HepG2 (cell line): ENCODE measurements around the gene DCUN1D2. TPM values are rescaled to one million over a fixed set of nuclear protein-coding genes. Genes with fewer than 3 reads are reported as not detected.
A peak's percentile ranks its signal among the peaks of the same experiment; 100 is the strongest.

Experiments used
- ATAC-seq: fragments of 200-7000 bp; cut with Tn5 transposase; 3 replicates; pipeline ENCODE4 v1.9.1; 2020; ENCODE audit warnings: mild to moderate bottlenecking, moderate library complexity
- BruUV-seq: library from RNA; stranded (reverse); fragments of 400-500 nt; replicated peaks from 2 replicates; lab custom pipeline; 2021; lab: Mats Ljungman, UMichigan
- CTCF ChIA-PET: fragments of 300-600 bp; formaldehyde crosslinking; extraction: SDS; loops from one replicate; lab custom pipeline; 2021; ENCODE audit warnings: low total read pairs, inconsistent platforms, low intra/inter-chr PET ratio; lab: Yijun Ruan, JAX
- POLR2A ChIA-PET: fragments of 350-600 bp; sonication (Branson Sonifier 250); formaldehyde crosslinking; loops from one replicate; lab custom pipeline; 2020; ENCODE audit warnings: antibody characterized with exemption, inconsistent platforms; lab: Yijun Ruan, JAX
- DNase-seq: peaks from one replicate; pipeline ENCODE4 v3.0.0-alpha.2; 2015; ENCODE audit warnings: low spot score
- FAIRE-seq: peaks from 3 replicates; lab custom pipeline; 2011; peaks lifted over from hg19 to GRCh38; lab: Jason Lieb, UNC
- H2AFZ ChIP-seq: one replicate; pipeline ENCODE4 v1.6.1; 2011; ENCODE audit warnings: low read length, inconsistent platforms
- H3K27ac ChIP-seq: fragments of 300-600 bp; 3 replicates; pipeline ENCODE4 v1.8.0; 2011; ENCODE audit warnings: mixed run types, mild to moderate bottlenecking, mixed read lengths, low read length, inconsistent platforms; ENCODE audit not compliant: insufficient read depth; ENCODE audit errors: extremely low read length
- H3K27me3 ChIP-seq, 2 experiments: fragments of 200-600 bp in 1 of 2; 2 replicates in 1 of 2; 3 replicates in 1 of 2; pipeline versions ENCODE4 v1.6.0 to v1.8.0; 2011; ENCODE audit warnings: low read length in 2 of 2, mild to moderate bottlenecking in 2 of 2, moderate library complexity in 2 of 2, inconsistent platforms in 1 of 2; ENCODE audit not compliant: insufficient read depth in 2 of 2, control insufficient read depth in 1 of 2
- H3K36me3 ChIP-seq, 2 experiments: fragments of 200-600 bp in 1 of 2; replicated peaks in 1 of 2; 2 replicates in 1 of 2; 3 replicates in 1 of 2; pipeline versions ENCODE4 v1.5.1 to v1.8.0; 2011; ENCODE audit warnings: low read length in 2 of 2, inconsistent platforms in 1 of 2; ENCODE audit not compliant: insufficient read depth in 2 of 2, control insufficient read depth in 1 of 2
- H3K4me1 ChIP-seq: 2 replicates; pipeline ENCODE4 v1.5.1; 2012; ENCODE audit warnings: low read length, inconsistent platforms; ENCODE audit not compliant: insufficient read depth
- H3K4me2 ChIP-seq: 2 replicates; pipeline ENCODE4 v1.6.0; 2011; ENCODE audit warnings: low read depth, low read length, inconsistent platforms
- H3K4me3 ChIP-seq, 3 experiments: fragments of 200-600 bp in 1 of 3; sonication (generic), shearing (Covaris generic) in 1 of 3; replicated peaks in 1 of 3; 2 replicates each; pipeline ENCODE4 v1.5.1; 2011 to 2016; ENCODE audit warnings: low read length in 3 of 3, inconsistent platforms in 2 of 3, low read depth in 2 of 3, mild to moderate bottlenecking in 2 of 3, control low read depth in 1 of 3, mixed read lengths in 1 of 3; ENCODE audit not compliant: insufficient read depth in 1 of 3
- H3K79me2 ChIP-seq: one replicate; pipeline ENCODE4 v1.6.1; 2011; ENCODE audit warnings: low read length, inconsistent platforms; ENCODE audit not compliant: insufficient read depth
- H3K9ac ChIP-seq: 2 replicates; pipeline ENCODE4 v1.6.0; 2011; ENCODE audit warnings: mild to moderate bottlenecking, low read depth, low read length, inconsistent platforms; ENCODE audit not compliant: insufficient read depth
- H3K9me3 ChIP-seq: 2 replicates; pipeline ENCODE4 v1.5.1; 2012; ENCODE audit warnings: mild to moderate bottlenecking, low read length
- H4K20me1 ChIP-seq: 2 replicates; pipeline ENCODE4 v1.6.0; 2011; ENCODE audit warnings: inconsistent platforms, mild to moderate bottlenecking, low read length, moderate library complexity; ENCODE audit not compliant: insufficient read depth
- HDAC6 ChIP-seq: fragments of 200-600 bp; sonication (generic); IDR thresholded peaks from 2 replicates; pipeline ENCODE4 v1.7.0; 2017; ENCODE audit warnings: mild to moderate bottlenecking, antibody characterized with exemption, low read length, low read depth
- SRSF9 ChIP-seq: fragments of 200-400 bp; formaldehyde crosslinking; IDR thresholded peaks from 2 replicates; pipeline ENCODE4 v1.6.1; 2018; ENCODE audit warnings: borderline replicate concordance, mild to moderate bottlenecking, low read depth, low read length; ENCODE audit not compliant: insufficient read depth, poor library complexity, severe bottlenecking
- ZNF709 ChIP-seq: sonication (generic); formaldehyde crosslinking; IDR thresholded peaks from 2 replicates; pipeline ENCODE4 v1.5.0; 2020; ENCODE audit warnings: mild to moderate bottlenecking, missing genetic modification reagents
- ZNF768 ChIP-seq: sonication (generic); formaldehyde crosslinking; IDR thresholded peaks from 2 replicates; pipeline ENCODE4 v1.4.0; 2020; ENCODE audit warnings: missing genetic modification reagents
- WGBS: methylation state at CpG from one replicate; pipeline ENCODE4 v1.1.6; 2017; ENCODE audit warnings: low lambda C conversion rate; 5-methylcytosine and 5-hydroxymethylcytosine counted together
- in situ Hi-C: cut with HindIII; loops from 2 replicates; pipeline ENCODE4 v1.10.0; 2017; ENCODE audit warnings: low pct_unique_long_range_greater_than_20kb; ENCODE audit not compliant: extremely low pct_ligation_motif_present
- intact Hi-C: fragments of 100-400 bp; cut with micrococcal nuclease; formaldehyde crosslinking; loops from one replicate; pipeline ENCODE4 v1.10.0; 2022; ENCODE audit not compliant: unreplicated experiment
- polyA plus RNA-seq, 8 experiments: library from polyadenylated mRNA; depleted of rRNA in 3 of 8; stranded (reverse) in 7 of 8; unstranded in 1 of 8; fragments of >200 nt; fragmentation: Illumina TruSeq in 4 of 8; extraction: Trizol in 4 of 8; gene quantifications; 2 replicates each; pipeline versions ENCODE4 v1.2.1 to v1.2.3, GENCODE V29; 2011 to 2016; ENCODE audit warnings: low read depth in 4 of 8, missing spikeins in 1 of 8, mixed read lengths in 1 of 8; ENCODE audit not compliant: insufficient read depth in 1 of 8
- total RNA-seq, 5 experiments: library from RNA; depleted of rRNA; stranded (reverse); fragments of >200 nt; fragmentation: Illumina TruSeq; extraction: Trizol; gene quantifications; 2 replicates each; pipeline ENCODE4 v1.2.3, GENCODE V29; 2016; ENCODE audit warnings: low read depth in 1 of 5
- TF ChIP-seq, protein P1 (sequence below): sonication (generic); formaldehyde crosslinking; IDR thresholded peaks from 2 replicates; pipeline ENCODE4 v1.4.0; 2020; ENCODE audit warnings: missing genetic modification reagents, borderline replicate concordance

The DCUN1D2 gene
- total and polyA plus RNA-seq, 2 of the 13 experiments (the other 11 are each of a cell fraction or from before 2014, with no cell fraction given) = 9.1 to 9.6 TPM

DNA sequence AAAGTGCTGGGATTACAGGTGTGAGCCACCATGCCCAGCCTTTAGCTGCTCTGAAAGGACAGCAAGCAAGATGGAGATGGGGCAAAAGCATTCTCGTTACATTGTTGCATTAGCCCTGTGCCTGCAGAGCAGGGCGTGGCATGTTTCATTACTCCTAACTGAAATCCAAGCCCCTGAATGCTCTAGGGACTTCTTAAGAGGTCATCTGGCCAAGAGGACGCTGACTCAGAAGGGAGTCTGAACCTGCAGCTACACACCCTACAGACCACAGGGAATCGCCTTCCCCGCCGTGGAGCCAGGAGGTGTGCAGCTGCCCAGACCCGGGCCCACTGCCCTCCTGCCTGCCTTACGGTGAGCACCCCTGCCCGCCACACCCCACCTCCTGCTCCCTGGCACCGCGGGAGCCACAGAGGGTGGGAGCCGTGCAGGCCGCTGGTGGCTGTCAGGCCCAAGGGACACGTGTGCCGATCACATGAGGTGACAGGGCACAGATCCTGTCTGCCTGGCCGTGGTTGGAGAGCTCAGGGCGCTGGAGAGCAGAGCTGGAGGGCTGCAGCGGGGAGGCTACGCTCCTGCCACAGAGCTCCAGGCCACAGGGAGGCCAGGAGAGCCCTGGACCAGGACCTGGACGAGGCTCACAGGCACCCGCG lies 64.4 kb downstream of the DCUN1D2 start (continued):
- TF ChIP-seq SRSF9 (no peak), HDAC6 (no peak)
- TF ChIP-seq, protein P1, sequence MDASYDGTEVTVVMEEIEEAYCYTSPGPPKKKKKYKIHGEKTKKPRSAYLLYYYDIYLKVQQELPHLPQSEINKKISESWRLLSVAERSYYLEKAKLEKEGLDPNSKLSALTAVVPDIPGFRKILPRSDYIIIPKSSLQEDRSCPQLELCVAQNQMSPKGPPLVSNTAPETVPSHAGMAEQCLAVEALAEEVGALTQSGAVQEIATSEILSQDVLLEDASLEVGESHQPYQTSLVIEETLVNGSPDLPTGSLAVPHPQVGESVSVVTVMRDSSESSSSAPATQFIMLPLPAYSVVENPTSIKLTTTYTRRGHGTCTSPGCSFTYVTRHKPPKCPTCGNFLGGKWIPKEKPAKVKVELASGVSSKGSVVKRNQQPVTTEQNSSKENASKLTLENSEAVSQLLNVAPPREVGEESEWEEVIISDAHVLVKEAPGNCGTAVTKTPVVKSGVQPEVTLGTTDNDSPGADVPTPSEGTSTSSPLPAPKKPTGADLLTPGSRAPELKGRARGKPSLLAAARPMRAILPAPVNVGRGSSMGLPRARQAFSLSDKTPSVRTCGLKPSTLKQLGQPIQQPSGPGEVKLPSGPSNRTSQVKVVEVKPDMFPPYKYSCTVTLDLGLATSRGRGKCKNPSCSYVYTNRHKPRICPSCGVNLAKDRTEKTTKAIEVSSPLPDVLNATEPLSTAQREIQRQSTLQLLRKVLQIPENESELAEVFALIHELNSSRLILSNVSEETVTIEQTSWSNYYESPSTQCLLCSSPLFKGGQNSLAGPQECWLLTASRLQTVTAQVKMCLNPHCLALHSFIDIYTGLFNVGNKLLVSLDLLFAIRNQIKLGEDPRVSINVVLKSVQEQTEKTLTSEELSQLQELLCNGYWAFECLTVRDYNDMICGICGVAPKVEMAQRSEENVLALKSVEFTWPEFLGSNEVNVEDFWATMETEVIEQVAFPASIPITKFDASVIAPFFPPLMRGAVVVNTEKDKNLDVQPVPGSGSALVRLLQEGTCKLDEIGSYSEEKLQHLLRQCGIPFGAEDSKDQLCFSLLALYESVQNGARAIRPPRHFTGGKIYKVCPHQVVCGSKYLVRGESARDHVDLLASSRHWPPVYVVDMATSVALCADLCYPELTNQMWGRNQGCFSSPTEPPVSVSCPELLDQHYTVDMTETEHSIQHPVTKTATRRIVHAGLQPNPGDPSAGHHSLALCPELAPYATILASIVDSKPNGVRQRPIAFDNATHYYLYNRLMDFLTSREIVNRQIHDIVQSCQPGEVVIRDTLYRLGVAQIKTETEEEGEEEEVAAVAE = no peak

DNA sequence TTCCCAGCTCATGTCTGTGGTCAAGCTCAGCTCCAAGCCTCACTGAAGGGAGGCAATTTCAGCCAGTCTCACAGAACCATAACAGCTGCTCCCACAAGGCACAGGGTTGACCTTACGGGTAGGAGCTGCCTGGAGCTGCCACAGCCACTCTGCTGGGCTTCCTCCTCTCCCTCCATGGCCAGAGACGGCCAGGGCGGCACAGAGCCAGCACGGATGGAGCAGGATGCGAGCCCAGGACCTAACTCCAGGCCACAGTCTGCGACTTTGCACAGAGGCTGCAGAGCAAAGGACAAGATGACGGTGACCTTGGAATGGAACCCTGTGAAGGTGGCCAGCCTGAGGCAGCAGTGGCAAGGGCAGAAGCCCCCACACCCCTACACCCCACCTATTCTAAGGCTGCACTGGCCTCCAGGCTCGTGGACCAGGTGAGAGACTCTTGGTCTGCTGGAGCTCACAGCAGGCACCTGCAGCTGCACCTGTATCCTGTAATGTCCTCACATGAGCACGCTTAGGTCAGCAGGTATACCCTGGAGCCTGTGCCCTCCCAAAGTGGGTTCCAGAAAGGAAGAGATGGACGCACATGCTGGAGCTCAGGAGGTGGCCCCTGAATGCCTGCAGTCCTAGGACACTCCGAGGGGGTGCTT lies 66.9 kb downstream of the DCUN1D2 start:
- no peak for FAIRE-seq
- no TSS peak for BruUV-seq
- WGBS = 0% methylated on average over 1 of the region's 11 CpGs
- in situ Hi-C loops (no loop called here), intact Hi-C loops (no loop called here)
- H3K27me3 ChIP-seq = peaks cover 3 to 61% of the 10 kb centered on the region in 2 experiments
- ATAC-seq = peak; percentile 4; the same call in 2 of the 3 replicates
- H3K4me3 ChIP-seq = no peak overlapping the region
- no peaks in the 10 kb centered on the region for H4K20me1 ChIP-seq
- no peaks in the 10 kb centered on the region for H3K9me3 ChIP-seq
- TF ChIP-seq ZNF768 (peak; percentile 23; the same call in 1 of the 2 replicates), ZNF709 (CRISPR knock-in tag) (no peak)
- TF ChIP-seq, all 625 proteins: peak for 1
- ChIA-PET CTCF (no interaction called here), POLR2A (no interaction called here)
- no peak for DNase-seq
- H2AFZ ChIP-seq = no peak overlapping the region
- H3K36me3 ChIP-seq = no peaks in the 10 kb centered on the region
- no peak overlapping the region for H3K27ac ChIP-seq
- no peak overlapping the region for H3K4me2 ChIP-seq
- H3K4me1 ChIP-seq = peaks cover 21% of the 10 kb centered on the region
- H3K79me2 ChIP-seq = no peaks in the 10 kb centered on the region
- no peak overlapping the region for H3K9ac ChIP-seq
